HepG2 (cell line): ENCODE results near the gene SCARB2.

Experiments used
- ASH2L ChIP-seq: fragments of 300-600, 200-600 bp; sonication (generic); IDR thresholded peaks from 2 replicates; pipeline ENCODE4 v1.7.0; 2017; ENCODE audit warnings: low read depth, mild to moderate bottlenecking, moderate library complexity, mixed read lengths, low read length; ENCODE audit not compliant: insufficient read length
- EP300 ChIP-seq, 3 experiments: sonication (generic) in 1 of 3; formaldehyde crosslinking in 1 of 3; IDR thresholded peaks; 2 replicates each; pipeline versions ENCODE4 v1.5.1 to v1.6.1; 2011 to 2020; ENCODE audit warnings: low read depth in 2 of 3, low read length in 2 of 3, borderline replicate concordance in 1 of 3, improper control_type of control experiment in 1 of 3, mild to moderate bottlenecking in 1 of 3, missing genetic modification reagents in 1 of 3, moderate library complexity in 1 of 3
- MYNN ChIP-seq: sonication (generic); formaldehyde crosslinking; IDR thresholded peaks from 2 replicates; pipeline ENCODE4 v1.4.0; 2020; ENCODE audit warnings: mild to moderate bottlenecking, low read depth, missing genetic modification reagents
- POLR2A ChIP-seq, 2 experiments: IDR thresholded peaks; 2 replicates each; pipeline ENCODE4 v1.6.1; 2011; ENCODE audit warnings: low read depth in 2 of 2, low read length in 2 of 2, mild to moderate bottlenecking in 1 of 2, moderate library complexity in 1 of 2; ENCODE audit not compliant: insufficient read depth in 1 of 2
- RBM39 ChIP-seq: fragments of 200-400 bp; formaldehyde crosslinking; IDR thresholded peaks from one replicate; pipeline ENCODE4 v1.6.1; 2018; ENCODE audit warnings: antibody characterized with exemption, mild to moderate bottlenecking, low read depth, low read length; ENCODE audit not compliant: poor library complexity, severe bottlenecking
- SALL2 ChIP-seq: sonication (generic); formaldehyde crosslinking; IDR thresholded peaks from 2 replicates; pipeline ENCODE4 v1.8.1; 2023; ENCODE audit warnings: mild to moderate bottlenecking, missing genetic modification reagents, inconsistent platforms
- SRSF9 ChIP-seq: fragments of 200-400 bp; formaldehyde crosslinking; IDR thresholded peaks from 2 replicates; pipeline ENCODE4 v1.6.1; 2018; ENCODE audit warnings: borderline replicate concordance, mild to moderate bottlenecking, low read depth, low read length; ENCODE audit not compliant: insufficient read depth, poor library complexity, severe bottlenecking
- ZFP36L1 ChIP-seq: sonication (generic); formaldehyde crosslinking; IDR thresholded peaks from 2 replicates; pipeline ENCODE4 v1.8.0; 2022; ENCODE audit warnings: mild to moderate bottlenecking, missing genetic modification reagents, moderate library complexity
- TF ChIP-seq, protein P1 (sequence below): sonication (generic); formaldehyde crosslinking; IDR thresholded peaks from 2 replicates; pipeline ENCODE4 v1.5.0; 2020; ENCODE audit warnings: mild to moderate bottlenecking, missing genetic modification reagents, moderate library complexity

DNA sequence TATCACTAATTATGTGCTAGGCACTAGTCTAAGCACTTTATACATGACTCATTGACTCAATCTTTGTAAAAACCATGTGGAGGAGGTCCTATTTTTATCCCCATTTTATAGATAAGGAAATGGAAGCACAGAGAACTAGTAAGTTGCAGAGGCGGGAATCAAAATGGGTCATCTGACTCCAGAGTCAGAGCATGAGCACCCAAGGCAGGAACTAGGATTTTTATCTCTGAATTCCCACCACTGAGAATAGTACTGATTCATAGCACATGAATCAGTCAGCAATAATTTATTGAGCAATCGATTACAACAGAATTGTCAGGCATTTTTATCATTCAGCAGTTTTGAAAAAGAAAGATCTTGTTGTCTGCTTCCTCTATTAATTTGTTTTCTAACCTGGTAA lies 19.3 kb downstream of the SCARB2 start:
- TF ChIP-seq ASH2L = no peak
- TF ChIP-seq POLR2A (IDR thresholded peaks at IDR 0.05; ENCODE audit: insufficient read depth in 1 of 2, low read depth in 2 of 2, low read length in 2 of 2) = no peak
- TF ChIP-seq, protein P1, sequence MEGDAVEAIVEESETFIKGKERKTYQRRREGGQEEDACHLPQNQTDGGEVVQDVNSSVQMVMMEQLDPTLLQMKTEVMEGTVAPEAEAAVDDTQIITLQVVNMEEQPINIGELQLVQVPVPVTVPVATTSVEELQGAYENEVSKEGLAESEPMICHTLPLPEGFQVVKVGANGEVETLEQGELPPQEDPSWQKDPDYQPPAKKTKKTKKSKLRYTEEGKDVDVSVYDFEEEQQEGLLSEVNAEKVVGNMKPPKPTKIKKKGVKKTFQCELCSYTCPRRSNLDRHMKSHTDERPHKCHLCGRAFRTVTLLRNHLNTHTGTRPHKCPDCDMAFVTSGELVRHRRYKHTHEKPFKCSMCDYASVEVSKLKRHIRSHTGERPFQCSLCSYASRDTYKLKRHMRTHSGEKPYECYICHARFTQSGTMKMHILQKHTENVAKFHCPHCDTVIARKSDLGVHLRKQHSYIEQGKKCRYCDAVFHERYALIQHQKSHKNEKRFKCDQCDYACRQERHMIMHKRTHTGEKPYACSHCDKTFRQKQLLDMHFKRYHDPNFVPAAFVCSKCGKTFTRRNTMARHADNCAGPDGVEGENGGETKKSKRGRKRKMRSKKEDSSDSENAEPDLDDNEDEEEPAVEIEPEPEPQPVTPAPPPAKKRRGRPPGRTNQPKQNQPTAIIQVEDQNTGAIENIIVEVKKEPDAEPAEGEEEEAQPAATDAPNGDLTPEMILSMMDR = no peak
- TF ChIP-seq MYNN (CRISPR knock-in tag) = no peak
- no peak for TF ChIP-seq SRSF9
- no peak for TF ChIP-seq RBM39
- TF ChIP-seq SALL2 = no peak
- TF ChIP-seq EP300 (IDR thresholded peaks at IDR 0.05; ENCODE audit: low read depth in 2 of 2, low read length in 2 of 2) = no peak
- TF ChIP-seq EP300 (CRISPR knock-in tag; IDR thresholded peaks at IDR 0.05; ENCODE audit: borderline replicate concordance) = no peak
- TF ChIP-seq ZFP36L1 (CRISPR knock-in tag) = no peak
